Measurements from ENCODE around the gene NCKAP5. TPM values are rescaled to one million over a fixed set of nuclear protein-coding genes. Genes with fewer than 3 reads are reported as not detected.
A peak's percentile ranks its signal among the peaks of the same experiment; 100 is the strongest.
"Not testable (repeated sequence)": the region's sequence is repeated elsewhere in the genome, so short reads cannot be mapped to it uniquely, and the experiment has no call there.

Gene NCKAP5
- total and polyA plus RNA-seq, 8 donors: 4.0 to 22.1 (median 14.4) TPM

- DNase-seq (peak in 2 of 4 donors; percentile 22 to 55), ATAC-seq (no peak)
- intact Hi-C loops (cut with DNase I): no loop called here
- H3K36me3 ChIP-seq: no peaks in the 10 kb centered on the region
- H3K4me3 ChIP-seq: no peak overlapping the region
- no peaks in the 10 kb centered on the region for H3K4me1 ChIP-seq
- TF ChIP-seq, protein P1, sequence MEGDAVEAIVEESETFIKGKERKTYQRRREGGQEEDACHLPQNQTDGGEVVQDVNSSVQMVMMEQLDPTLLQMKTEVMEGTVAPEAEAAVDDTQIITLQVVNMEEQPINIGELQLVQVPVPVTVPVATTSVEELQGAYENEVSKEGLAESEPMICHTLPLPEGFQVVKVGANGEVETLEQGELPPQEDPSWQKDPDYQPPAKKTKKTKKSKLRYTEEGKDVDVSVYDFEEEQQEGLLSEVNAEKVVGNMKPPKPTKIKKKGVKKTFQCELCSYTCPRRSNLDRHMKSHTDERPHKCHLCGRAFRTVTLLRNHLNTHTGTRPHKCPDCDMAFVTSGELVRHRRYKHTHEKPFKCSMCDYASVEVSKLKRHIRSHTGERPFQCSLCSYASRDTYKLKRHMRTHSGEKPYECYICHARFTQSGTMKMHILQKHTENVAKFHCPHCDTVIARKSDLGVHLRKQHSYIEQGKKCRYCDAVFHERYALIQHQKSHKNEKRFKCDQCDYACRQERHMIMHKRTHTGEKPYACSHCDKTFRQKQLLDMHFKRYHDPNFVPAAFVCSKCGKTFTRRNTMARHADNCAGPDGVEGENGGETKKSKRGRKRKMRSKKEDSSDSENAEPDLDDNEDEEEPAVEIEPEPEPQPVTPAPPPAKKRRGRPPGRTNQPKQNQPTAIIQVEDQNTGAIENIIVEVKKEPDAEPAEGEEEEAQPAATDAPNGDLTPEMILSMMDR (IDR thresholded peaks at IDR 0.05): no peak
- no peaks in the 10 kb centered on the region for H3K9me3 ChIP-seq
- H3K27me3 ChIP-seq: no peaks in the 10 kb centered on the region
- H3K27ac ChIP-seq: no peak overlapping the region
These were observed 42.4 kb downstream of the NCKAP5 start for GRCh38 chr2:133525613-133526529.

- no peak for ATAC-seq
- Histone ChIP-seq H3K36me3 (no peaks in the 10 kb centered on the region), H3K27me3 (no peaks in the 10 kb centered on the region), H3K9me3 (no peaks in the 10 kb centered on the region), H3K4me1 (no peaks in the 10 kb centered on the region), H3K27ac (no peak overlapping the region), H3K4me3 (no peak overlapping the region)
- no peak for DNase-seq
- intact Hi-C loops (cut with DNase I): no loop called here
- TF ChIP-seq, protein P1 (IDR thresholded peaks at IDR 0.05): no peak
These were observed 43.2 kb downstream of the NCKAP5 start for GRCh38 chr2:133525090-133525489.

- DNase-seq: no peak
- no peak for ATAC-seq
These were observed 44.9 kb downstream of the NCKAP5 start for GRCh38 chr2:133523406-133523805.

DNA sequence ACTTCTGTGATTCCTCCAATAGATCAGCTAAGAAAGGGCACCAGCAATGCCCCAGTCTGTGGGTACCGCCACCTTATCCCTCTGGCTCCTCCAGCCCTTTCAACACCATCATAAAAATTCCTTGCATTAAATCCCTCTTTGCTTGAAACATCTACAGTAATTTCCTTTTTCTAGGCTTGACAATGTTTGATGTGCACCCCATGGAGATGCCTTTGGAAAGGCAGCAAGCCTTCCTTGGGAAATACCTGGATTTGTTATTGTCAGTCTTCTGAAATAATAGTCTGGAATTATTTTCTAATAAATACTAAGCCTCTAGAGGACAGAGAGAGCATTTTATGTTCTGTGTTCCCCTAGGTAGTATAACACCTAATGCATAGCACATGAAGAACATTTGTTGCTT, 46.1 kb downstream of the NCKAP5 start:
- H3K4me1 ChIP-seq: no peaks in the 10 kb centered on the region
- no peaks in the 10 kb centered on the region for H3K27me3 ChIP-seq
- no peak overlapping the region for H3K27ac ChIP-seq
- H3K9me3 ChIP-seq: no peaks in the 10 kb centered on the region
- no peak for ATAC-seq
- TF ChIP-seq, protein P1 (IDR thresholded peaks at IDR 0.05): no peak
- no peak for DNase-seq
- intact Hi-C loops (cut with DNase I): no loop called here
- H3K4me3 ChIP-seq: no peak overlapping the region
- H3K36me3 ChIP-seq: no peaks in the 10 kb centered on the region

More at GRCh38 chr2:133523406-133523805, 44.9 kb downstream of the NCKAP5 start:
- no peaks in the 10 kb centered on the region for H3K9me3 ChIP-seq
- intact Hi-C loops (cut with DNase I): no loop called here
- H3K27ac ChIP-seq: no peak overlapping the region
- no peaks in the 10 kb centered on the region for H3K4me1 ChIP-seq
- no peak overlapping the region for H3K4me3 ChIP-seq
- no peaks in the 10 kb centered on the region for H3K36me3 ChIP-seq
- TF ChIP-seq, protein P1 (IDR thresholded peaks at IDR 0.05): no peak
- H3K27me3 ChIP-seq: no peaks in the 10 kb centered on the region

- TF ChIP-seq, protein P1 (IDR thresholded peaks at IDR 0.05): no peak
- no peak overlapping the region for H3K27ac ChIP-seq
- H3K9me3 ChIP-seq: no peaks in the 10 kb centered on the region
- no peak for ATAC-seq
- H3K36me3 ChIP-seq: no peaks in the 10 kb centered on the region
- DNase-seq: no peak
- no peaks in the 10 kb centered on the region for H3K4me1 ChIP-seq
- intact Hi-C loops (cut with DNase I): no loop called here
- H3K27me3 ChIP-seq: no peaks in the 10 kb centered on the region
- H3K4me3 ChIP-seq: no peak overlapping the region
These were observed 47.0 kb downstream of the NCKAP5 start for GRCh38 chr2:133521146-133521745.

- H3K36me3 ChIP-seq; intact Hi-C loops (cut with DNase I); H3K4me3 ChIP-seq; H3K9me3 ChIP-seq; H3K4me1 ChIP-seq; H3K27me3 ChIP-seq; ATAC-seq; H3K27ac ChIP-seq; DNase-seq: not testable (repeated sequence)
These were observed 48.6 kb downstream of the NCKAP5 start for GRCh38 chr2:133519677-133520076.
